Activated T-cell treated with anti-CD3 and anti-CD28 coated beads, Interleukin-2, amount 50 U/mL, for 24 hours (primary cell): ENCODE measurements around the gene TPD52L1.

Experiments
- DNase-seq: peaks from one replicate; pipeline ENCODE4 v3.0.0-alpha.2; 2020
- H3K27ac Mint-ChIP-seq: 2 replicates; pipeline ENCODE4 v1.8.0; 2020; ENCODE audit warnings: mild to moderate bottlenecking, mixed read lengths
- H3K27me3 Mint-ChIP-seq: 2 replicates; pipeline ENCODE4 v1.8.0; 2020; ENCODE audit warnings: mixed read lengths
- H3K36me3 Mint-ChIP-seq: 2 replicates; pipeline ENCODE4 v1.8.0; 2020; ENCODE audit warnings: low read depth, mixed read lengths
- H3K4me1 Mint-ChIP-seq: 2 replicates; pipeline ENCODE4 v1.8.0; 2020; ENCODE audit warnings: low read depth, mixed read lengths
- H3K4me3 Mint-ChIP-seq: 2 replicates; pipeline ENCODE4 v1.8.0; 2020; ENCODE audit warnings: mild to moderate bottlenecking, moderate library complexity, mixed read lengths
- H3K9me3 Mint-ChIP-seq: 2 replicates; pipeline ENCODE4 v1.8.0; 2020; ENCODE audit warnings: mixed read lengths

The TPD52L1 gene

GRCh38 chr6:125285353-125285752, 131.8 kb downstream of the TPD52L1 start:
- DNase-seq, result no peak
- Mint-ChIP-seq H3K36me3 (peaks cover 92% of the 10 kb centered on the region), H3K9me3 (peaks cover 32% of the 10 kb centered on the region), H3K4me3 (no peak overlapping the region), H3K4me1 (peaks cover 37% of the 10 kb centered on the region), H3K27ac (no peak overlapping the region), H3K27me3 (no peaks in the 10 kb centered on the region)

DNA sequence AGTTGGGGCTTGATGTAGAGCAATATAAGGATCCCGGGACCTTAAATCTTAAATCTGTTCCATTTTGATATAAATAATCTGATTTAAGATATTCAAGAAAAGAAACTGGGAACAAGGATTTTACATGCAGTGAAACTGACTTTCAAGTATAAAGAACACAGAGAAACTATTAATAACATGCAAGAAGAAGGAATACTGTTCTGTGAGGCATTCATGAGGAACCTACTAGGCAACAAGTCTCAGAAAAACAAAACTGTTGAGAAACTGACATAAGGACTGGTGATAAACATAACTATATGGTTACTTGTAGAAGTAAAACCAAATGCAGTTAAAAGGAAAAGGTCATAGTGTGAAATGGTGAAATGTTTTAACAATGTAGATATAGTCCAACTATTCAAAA, 132.4 kb downstream of the TPD52L1 start:
- Mint-ChIP-seq H3K36me3 (peaks cover 92% of the 10 kb centered on the region), H3K27me3 (no peaks in the 10 kb centered on the region), H3K4me3 (no peak overlapping the region), H3K4me1 (peaks cover 34% of the 10 kb centered on the region), H3K9me3 (peaks cover 29% of the 10 kb centered on the region), H3K27ac (no peak overlapping the region)
- DNase-seq, result no peak

GRCh38 chr6:125287718-125288117, 134.1 kb downstream of the TPD52L1 start:
- Mint-ChIP-seq H3K4me1 (peaks cover 23% of the 10 kb centered on the region), H3K27me3 (no peaks in the 10 kb centered on the region), H3K36me3 (peaks cover 92% of the 10 kb centered on the region), H3K4me3 (no peak overlapping the region), H3K9me3 (peaks cover 16% of the 10 kb centered on the region), H3K27ac (no peak overlapping the region)
- no peak for DNase-seq

DNA sequence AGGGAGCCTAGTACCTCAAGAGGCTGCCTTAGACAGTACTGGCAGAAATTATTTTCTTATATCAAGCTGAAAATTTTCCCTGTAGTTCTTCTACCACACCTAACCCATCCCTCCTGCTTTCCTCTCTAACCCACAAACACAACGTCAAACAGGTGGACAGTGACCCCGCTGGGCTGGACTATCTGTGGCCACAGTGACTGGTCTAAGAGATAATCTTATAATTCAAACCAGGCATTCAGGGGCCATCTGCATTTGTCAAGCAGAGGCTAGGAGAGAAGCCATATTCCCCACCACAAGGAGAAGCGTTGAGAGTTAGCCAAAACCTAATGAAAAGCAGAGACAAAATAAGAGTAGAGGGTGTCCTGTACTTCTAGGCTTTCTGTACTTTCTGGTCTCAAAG, 140.0 kb downstream of the TPD52L1 start:
- Mint-ChIP-seq H3K27ac (no peak overlapping the region), H3K9me3 (peaks cover 4% of the 10 kb centered on the region), H3K27me3 (no peaks in the 10 kb centered on the region), H3K36me3 (peaks cover 90% of the 10 kb centered on the region), H3K4me3 (no peak overlapping the region), H3K4me1 (peaks cover 37% of the 10 kb centered on the region)
- DNase-seq, result no peak

GRCh38 chr6:125294036-125294435, 140.5 kb downstream of the TPD52L1 start:
- peaks cover 4% of the 10 kb centered on the region for H3K9me3 Mint-ChIP-seq
- no peak for DNase-seq
- no peaks in the 10 kb centered on the region for H3K27me3 Mint-ChIP-seq
- H3K4me1 Mint-ChIP-seq, result peaks cover 39% of the 10 kb centered on the region
- H3K4me3 Mint-ChIP-seq, result no peak overlapping the region
- H3K36me3 Mint-ChIP-seq, result peaks cover 94% of the 10 kb centered on the region
- H3K27ac Mint-ChIP-seq, result no peak overlapping the region

- DNase-seq, result no peak
- peak overlapping the region; percentile 19 for H3K27ac Mint-ChIP-seq
- H3K4me3 Mint-ChIP-seq, result no peak overlapping the region
- no peaks in the 10 kb centered on the region for H3K9me3 Mint-ChIP-seq
- H3K36me3 Mint-ChIP-seq, result peaks cover 97% of the 10 kb centered on the region
- peaks cover 48% of the 10 kb centered on the region for H3K4me1 Mint-ChIP-seq
- H3K27me3 Mint-ChIP-seq, result no peaks in the 10 kb centered on the region
Measured at GRCh38 chr6:125294925-125295324, 141.4 kb downstream of the TPD52L1 start.

DNA sequence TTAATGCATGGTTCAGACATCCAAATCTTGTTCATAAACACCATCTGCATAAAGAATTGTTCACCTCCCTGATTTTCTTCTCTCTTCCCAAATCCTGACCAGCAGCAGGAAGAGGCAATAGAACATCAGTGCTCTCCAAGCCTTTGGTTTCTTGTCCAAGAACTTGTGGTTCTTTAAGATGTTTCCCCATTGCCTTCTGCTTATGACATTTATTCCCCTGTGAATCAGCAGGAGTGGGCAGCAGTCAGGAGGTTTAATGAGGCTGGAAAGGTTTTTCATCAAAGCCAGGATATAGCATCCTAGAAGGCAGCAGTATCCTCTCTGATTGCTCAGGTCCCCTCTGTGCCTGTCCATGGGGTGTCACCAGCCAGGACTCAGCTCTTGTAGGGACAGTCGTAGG, 142.9 kb downstream of the TPD52L1 start:
- no peak overlapping the region for H3K27ac Mint-ChIP-seq
- H3K27me3 Mint-ChIP-seq, result no peaks in the 10 kb centered on the region
- H3K4me1 Mint-ChIP-seq, result peaks cover 59% of the 10 kb centered on the region
- no peak for DNase-seq
- H3K36me3 Mint-ChIP-seq, result peaks cover 96% of the 10 kb centered on the region
- no peaks in the 10 kb centered on the region for H3K9me3 Mint-ChIP-seq
- H3K4me3 Mint-ChIP-seq, result no peak overlapping the region

- Mint-ChIP-seq H3K27ac (peak overlapping the region; percentile 98), H3K36me3 (peaks cover 68% of the 10 kb centered on the region), H3K4me3 (peak overlapping the region; percentile 93), H3K9me3 (peaks cover 3% of the 10 kb centered on the region), H3K4me1 (peaks cover 68% of the 10 kb centered on the region), H3K27me3 (no peaks in the 10 kb centered on the region)
- no peak for DNase-seq
Measured at GRCh38 chr6:125299257-125299656, 145.7 kb downstream of the TPD52L1 start.

GRCh38 chr6:125300992-125301434, 147.4 kb downstream of the TPD52L1 start:
- DNase-seq, result no peak
- H3K4me1 Mint-ChIP-seq, result peaks cover 56% of the 10 kb centered on the region
- H3K27ac Mint-ChIP-seq, result peak overlapping the region; percentile 98
- H3K27me3 Mint-ChIP-seq, result no peaks in the 10 kb centered on the region
- H3K9me3 Mint-ChIP-seq, result peaks cover 3% of the 10 kb centered on the region
- peak overlapping the region; percentile 93 for H3K4me3 Mint-ChIP-seq
- peaks cover 52% of the 10 kb centered on the region for H3K36me3 Mint-ChIP-seq

DNA sequence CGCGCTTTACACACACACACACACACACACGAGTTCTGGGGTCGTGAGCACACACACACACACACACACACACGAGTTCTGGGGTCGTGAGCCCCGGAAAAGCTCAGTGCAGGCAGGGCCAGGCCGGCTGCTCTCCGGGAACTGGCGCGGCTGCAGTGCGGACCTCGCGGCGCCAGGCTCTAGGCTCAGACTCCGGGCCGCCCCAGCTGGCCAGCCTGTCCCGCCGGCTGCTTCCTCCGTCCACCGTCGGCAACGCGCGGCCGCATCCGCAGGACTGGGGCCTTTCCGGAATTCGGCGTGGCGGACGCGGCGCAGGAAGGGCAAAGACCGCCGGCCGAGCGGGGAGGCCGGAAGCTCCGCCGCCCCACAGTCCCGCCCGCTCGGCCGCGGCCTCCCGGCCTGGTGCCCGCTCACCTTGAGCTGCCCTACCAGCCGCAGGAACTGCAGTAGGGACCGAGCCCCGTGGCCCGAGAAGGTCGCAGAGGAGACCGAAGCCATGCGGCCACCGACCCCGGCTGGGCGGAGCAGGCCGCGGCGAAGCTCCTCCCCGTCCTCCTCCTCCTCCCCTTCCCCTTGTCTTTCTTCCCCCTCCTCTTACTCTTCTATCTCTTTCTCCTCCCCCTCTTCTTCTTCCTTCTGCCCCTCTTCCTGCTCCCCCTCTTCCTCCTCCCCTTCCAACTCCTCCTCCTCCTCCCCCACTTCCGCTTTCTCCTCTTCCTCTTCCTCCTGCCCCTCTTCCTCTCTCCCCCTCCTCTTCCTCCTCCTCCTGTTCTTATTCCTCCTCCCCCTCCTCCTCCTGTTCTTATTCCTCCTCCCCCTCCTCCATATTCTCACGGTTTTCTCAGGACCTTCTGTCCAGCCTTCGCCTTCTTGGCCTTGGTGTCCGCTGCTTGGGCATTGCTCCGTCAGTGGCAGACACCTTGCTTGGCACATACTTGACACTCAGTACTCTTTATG, 148.1 kb downstream of the TPD52L1 start, which contains the start of gene HDDC2:
TSS of gene HDDC2 (minus strand) at position 533 of the 957 bp plus-strand sequence. CDS start at position 498, 35 bp downstream.
- Mint-ChIP-seq H3K4me3 (peak within 1 kb of the TSS; percentile 93), H3K9me3 (peaks cover 3% of the 10 kb centered on the region), H3K27ac (peak within 1 kb of the TSS; percentile 98), H3K27me3 (no peaks in the 10 kb centered on the region), H3K36me3 (peaks cover 45% of the 10 kb centered on the region), H3K4me1 (peaks cover 50% of the 10 kb centered on the region)
- DNase-seq, result peak; percentile 80

- no peak for DNase-seq
- H3K4me3 Mint-ChIP-seq, result peak overlapping the region; percentile 93
- H3K36me3 Mint-ChIP-seq, result peaks cover 34% of the 10 kb centered on the region
- peaks cover 44% of the 10 kb centered on the region for H3K4me1 Mint-ChIP-seq
- H3K27me3 Mint-ChIP-seq, result peaks cover under 1% of the 10 kb centered on the region
- H3K27ac Mint-ChIP-seq, result peak overlapping the region; percentile 98
- peaks cover 3% of the 10 kb centered on the region for H3K9me3 Mint-ChIP-seq
Measured at GRCh38 chr6:125302840-125303511, 149.4 kb downstream of the TPD52L1 start.

DNA sequence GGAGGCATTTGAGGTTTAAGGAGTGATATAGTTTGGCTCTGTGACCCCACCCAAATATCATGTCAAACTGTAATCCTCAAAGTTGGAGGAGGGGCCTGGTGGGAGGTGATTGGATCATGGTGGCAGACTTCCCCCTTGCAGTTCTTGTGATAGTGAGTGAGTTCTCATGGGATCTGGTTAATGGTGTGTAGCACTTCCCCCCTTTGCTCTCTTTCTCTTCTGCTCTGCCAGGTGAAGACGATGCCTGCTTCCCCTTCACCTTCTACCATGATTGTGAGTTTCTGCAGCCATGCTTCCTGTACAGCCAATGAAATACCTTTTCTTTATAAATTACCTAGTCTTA, 149.9 kb downstream of the TPD52L1 start:
- Mint-ChIP-seq H3K4me1 (peaks cover 43% of the 10 kb centered on the region), H3K27me3 (peaks cover 3% of the 10 kb centered on the region), H3K27ac (peak overlapping the region; percentile 98), H3K9me3 (peaks cover 3% of the 10 kb centered on the region), H3K36me3 (peaks cover 29% of the 10 kb centered on the region), H3K4me3 (no peak overlapping the region)
- DNase-seq, result no peak

DNA sequence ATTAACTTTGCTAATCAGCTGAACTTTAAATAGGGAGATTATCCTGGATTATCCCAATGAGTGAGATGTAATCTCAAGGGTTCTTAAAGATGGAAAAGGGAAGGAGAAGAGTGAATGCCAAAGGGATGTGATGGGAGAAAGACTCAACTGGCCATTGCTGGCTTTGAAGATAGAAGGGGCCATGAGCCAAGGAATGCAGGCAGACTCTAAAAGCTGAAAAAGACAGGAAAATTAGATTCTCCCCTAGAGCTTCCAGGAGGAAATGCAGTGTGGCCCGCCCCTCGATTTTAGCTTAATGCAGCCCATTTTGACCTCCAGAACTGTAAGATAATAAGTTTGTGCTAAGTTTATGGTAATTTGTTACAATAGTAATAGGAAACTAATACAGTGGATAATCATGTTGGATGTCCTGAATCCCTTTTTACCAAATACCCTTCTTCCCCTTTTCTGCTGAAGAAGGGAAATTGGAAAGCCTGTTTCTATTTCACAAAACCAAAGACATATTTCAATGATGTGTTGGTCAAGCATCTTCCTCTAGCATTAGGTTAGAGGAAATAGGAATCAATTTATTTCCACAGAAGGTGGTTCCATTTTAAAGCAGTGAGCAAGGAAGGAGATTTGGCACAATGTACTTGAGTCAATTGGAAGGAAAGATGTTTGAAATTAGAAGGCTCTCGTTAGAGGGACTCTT, 151.5 kb downstream of the TPD52L1 start:
- no peak overlapping the region for H3K27ac Mint-ChIP-seq
- H3K9me3 Mint-ChIP-seq, result peaks cover 3% of the 10 kb centered on the region
- H3K4me3 Mint-ChIP-seq, result no peak overlapping the region
- H3K36me3 Mint-ChIP-seq, result peaks cover 12% of the 10 kb centered on the region
- no peak for DNase-seq
- peaks cover 6% of the 10 kb centered on the region for H3K27me3 Mint-ChIP-seq
- peaks cover 32% of the 10 kb centered on the region for H3K4me1 Mint-ChIP-seq

GRCh38 chr6:125306756-125307149, 153.2 kb downstream of the TPD52L1 start:
- no peak for DNase-seq
- no peak overlapping the region for H3K4me3 Mint-ChIP-seq
- H3K9me3 Mint-ChIP-seq, result peaks cover 3% of the 10 kb centered on the region
- no peak overlapping the region for H3K27ac Mint-ChIP-seq
- H3K36me3 Mint-ChIP-seq, result no peaks in the 10 kb centered on the region
- peaks cover 9% of the 10 kb centered on the region for H3K27me3 Mint-ChIP-seq
- H3K4me1 Mint-ChIP-seq, result peaks cover 24% of the 10 kb centered on the region
